ENCODE data around the gene NAALADL2. TPM values are rescaled to one million over a fixed set of nuclear protein-coding genes. Genes with fewer than 3 reads are reported as not detected.

NAALADL2 gene
- total and polyA plus RNA-seq, 2 of the 8 experiments (the other 6 are each of a cell fraction or from before 2014, with no cell fraction given) = 0.12 to 0.22 TPM

DNA sequence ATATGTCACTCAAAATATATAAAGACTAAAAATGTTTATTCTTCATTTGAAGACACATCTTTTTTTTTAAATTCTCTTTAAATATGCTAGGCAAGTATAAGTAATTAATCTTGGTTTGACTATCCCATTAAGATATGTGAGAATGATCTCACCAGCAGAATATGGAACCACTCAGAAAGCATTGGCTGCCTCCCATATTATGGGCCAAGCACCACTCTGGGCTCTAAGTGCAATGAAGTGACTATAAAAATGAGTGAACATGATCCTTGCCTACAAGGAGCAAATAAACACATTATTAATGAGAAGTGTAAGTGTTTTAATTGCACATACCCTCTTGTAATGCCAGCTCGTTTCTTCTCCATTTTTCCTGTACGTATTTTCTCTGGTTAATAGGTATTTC, 328.5 kb downstream of the NAALADL2 start (continued):
- TF ChIP-seq, protein P1, sequence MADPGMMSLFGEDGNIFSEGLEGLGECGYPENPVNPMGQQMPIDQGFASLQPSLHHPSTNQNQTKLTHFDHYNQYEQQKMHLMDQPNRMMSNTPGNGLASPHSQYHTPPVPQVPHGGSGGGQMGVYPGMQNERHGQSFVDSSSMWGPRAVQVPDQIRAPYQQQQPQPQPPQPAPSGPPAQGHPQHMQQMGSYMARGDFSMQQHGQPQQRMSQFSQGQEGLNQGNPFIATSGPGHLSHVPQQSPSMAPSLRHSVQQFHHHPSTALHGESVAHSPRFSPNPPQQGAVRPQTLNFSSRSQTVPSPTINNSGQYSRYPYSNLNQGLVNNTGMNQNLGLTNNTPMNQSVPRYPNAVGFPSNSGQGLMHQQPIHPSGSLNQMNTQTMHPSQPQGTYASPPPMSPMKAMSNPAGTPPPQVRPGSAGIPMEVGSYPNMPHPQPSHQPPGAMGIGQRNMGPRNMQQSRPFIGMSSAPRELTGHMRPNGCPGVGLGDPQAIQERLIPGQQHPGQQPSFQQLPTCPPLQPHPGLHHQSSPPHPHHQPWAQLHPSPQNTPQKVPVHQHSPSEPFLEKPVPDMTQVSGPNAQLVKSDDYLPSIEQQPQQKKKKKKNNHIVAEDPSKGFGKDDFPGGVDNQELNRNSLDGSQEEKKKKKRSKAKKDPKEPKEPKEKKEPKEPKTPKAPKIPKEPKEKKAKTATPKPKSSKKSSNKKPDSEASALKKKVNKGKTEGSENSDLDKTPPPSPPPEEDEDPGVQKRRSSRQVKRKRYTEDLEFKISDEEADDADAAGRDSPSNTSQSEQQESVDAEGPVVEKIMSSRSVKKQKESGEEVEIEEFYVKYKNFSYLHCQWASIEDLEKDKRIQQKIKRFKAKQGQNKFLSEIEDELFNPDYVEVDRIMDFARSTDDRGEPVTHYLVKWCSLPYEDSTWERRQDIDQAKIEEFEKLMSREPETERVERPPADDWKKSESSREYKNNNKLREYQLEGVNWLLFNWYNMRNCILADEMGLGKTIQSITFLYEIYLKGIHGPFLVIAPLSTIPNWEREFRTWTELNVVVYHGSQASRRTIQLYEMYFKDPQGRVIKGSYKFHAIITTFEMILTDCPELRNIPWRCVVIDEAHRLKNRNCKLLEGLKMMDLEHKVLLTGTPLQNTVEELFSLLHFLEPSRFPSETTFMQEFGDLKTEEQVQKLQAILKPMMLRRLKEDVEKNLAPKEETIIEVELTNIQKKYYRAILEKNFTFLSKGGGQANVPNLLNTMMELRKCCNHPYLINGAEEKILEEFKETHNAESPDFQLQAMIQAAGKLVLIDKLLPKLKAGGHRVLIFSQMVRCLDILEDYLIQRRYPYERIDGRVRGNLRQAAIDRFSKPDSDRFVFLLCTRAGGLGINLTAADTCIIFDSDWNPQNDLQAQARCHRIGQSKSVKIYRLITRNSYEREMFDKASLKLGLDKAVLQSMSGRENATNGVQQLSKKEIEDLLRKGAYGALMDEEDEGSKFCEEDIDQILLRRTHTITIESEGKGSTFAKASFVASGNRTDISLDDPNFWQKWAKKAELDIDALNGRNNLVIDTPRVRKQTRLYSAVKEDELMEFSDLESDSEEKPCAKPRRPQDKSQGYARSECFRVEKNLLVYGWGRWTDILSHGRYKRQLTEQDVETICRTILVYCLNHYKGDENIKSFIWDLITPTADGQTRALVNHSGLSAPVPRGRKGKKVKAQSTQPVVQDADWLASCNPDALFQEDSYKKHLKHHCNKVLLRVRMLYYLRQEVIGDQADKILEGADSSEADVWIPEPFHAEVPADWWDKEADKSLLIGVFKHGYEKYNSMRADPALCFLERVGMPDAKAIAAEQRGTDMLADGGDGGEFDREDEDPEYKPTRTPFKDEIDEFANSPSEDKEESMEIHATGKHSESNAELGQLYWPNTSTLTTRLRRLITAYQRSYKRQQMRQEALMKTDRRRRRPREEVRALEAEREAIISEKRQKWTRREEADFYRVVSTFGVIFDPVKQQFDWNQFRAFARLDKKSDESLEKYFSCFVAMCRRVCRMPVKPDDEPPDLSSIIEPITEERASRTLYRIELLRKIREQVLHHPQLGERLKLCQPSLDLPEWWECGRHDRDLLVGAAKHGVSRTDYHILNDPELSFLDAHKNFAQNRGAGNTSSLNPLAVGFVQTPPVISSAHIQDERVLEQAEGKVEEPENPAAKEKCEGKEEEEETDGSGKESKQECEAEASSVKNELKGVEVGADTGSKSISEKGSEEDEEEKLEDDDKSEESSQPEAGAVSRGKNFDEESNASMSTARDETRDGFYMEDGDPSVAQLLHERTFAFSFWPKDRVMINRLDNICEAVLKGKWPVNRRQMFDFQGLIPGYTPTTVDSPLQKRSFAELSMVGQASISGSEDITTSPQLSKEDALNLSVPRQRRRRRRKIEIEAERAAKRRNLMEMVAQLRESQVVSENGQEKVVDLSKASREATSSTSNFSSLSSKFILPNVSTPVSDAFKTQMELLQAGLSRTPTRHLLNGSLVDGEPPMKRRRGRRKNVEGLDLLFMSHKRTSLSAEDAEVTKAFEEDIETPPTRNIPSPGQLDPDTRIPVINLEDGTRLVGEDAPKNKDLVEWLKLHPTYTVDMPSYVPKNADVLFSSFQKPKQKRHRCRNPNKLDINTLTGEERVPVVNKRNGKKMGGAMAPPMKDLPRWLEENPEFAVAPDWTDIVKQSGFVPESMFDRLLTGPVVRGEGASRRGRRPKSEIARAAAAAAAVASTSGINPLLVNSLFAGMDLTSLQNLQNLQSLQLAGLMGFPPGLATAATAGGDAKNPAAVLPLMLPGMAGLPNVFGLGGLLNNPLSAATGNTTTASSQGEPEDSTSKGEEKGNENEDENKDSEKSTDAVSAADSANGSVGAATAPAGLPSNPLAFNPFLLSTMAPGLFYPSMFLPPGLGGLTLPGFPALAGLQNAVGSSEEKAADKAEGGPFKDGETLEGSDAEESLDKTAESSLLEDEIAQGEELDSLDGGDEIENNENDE (IDR thresholded peaks at IDR 0.05; ENCODE audit: insufficient replicate concordance, low read length) = no peak
- TF ChIP-seq CHD1 (IDR thresholded peaks at IDR 0.05; ENCODE audit: low read depth, low read length) = no peak
